ENCODE measurements around the gene CABLES2.

DNA sequence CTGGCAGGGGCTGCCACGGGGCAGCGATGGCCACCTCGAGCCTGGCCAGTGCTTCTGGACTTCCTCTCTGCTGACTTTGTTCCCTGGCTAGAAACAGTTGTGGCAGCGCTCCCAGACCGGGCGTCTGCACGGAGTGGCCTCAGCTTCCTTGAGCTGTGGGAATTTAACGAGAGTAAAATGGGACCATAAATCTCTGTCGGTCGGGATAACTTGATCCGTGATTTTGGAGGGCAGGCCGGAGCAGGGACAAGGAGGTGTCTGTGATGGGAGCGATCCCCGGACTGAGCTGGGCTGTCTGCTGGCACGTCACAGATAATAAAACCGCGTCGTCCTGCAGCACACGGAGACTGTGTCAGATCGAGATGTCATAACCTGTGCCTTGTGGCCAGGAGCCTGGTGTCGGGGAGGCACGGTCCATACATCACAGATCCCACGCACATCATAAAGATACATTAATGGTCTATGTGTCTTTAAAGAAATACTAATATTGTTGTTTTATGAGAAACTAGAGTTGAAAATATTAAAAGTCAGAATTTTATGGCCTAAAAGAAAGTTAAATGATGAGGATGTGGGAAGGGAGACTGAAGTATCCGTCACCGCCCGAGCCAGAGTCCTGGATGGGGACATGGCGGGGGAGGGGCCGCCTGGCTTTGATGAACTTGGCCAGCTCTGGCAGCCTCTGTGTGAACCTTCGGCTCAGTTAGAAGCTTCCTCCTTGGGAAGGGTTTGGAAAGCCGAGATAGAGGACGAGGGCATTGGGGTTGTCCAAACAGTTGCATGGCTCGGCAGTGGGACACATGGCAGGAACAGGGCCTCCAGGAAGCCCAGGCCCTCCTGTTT lies 26.8 kb upstream of the CABLES2 start:
- TF ChIP-seq POLR2A (IDR thresholded peaks at IDR 0.05; ENCODE audit: low read length) (no peak), GATA1 (IDR thresholded peaks at IDR 0.05; ENCODE audit: low read depth, low read length) (no peak)

Measured in erythroblast (primary cell).